Measurements from ENCODE around the gene TREML4.
"Not testable (repeated sequence)": the region's sequence is repeated elsewhere in the genome, so short reads cannot be mapped to it uniquely, and the experiment has no call there.

The TREML4 gene

DNA sequence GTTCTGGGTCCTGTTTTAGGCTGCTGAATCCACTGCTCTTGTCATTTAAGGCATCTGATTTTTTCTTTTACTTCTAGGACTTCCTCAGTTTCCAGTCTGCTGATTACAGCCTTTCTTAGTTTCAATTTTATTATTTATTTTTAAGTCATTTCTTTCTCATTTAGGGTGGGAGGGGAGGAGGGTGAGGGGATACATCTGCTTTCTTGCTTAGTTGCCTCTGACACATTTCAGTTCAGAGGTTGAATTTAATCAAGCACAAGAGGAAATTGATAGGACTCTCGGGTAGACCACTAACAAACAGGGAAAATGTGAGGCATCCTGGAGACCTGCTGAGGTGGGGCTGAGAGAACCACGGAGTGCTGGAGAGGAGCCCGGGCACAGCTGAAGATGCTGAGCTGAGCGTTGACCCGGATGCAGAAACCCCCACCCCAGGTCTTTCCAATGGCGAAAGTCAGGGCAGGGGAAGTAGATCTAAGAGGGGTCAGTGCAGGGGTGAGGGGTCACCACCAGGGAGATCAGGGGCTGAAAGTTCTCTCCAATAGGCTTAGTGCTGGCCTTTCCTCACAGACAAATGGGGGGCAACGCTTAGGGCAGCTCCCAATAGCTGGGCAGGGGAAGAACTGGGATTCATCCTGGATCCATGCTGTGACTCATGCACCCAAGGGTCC is 19.6 kb upstream of the TREML4 start:
- DNase-seq = no peak

GRCh38 chr6:41209547-41210320 is 18.4 kb upstream of the TREML4 start:
- DNase-seq = no peak

DNA sequence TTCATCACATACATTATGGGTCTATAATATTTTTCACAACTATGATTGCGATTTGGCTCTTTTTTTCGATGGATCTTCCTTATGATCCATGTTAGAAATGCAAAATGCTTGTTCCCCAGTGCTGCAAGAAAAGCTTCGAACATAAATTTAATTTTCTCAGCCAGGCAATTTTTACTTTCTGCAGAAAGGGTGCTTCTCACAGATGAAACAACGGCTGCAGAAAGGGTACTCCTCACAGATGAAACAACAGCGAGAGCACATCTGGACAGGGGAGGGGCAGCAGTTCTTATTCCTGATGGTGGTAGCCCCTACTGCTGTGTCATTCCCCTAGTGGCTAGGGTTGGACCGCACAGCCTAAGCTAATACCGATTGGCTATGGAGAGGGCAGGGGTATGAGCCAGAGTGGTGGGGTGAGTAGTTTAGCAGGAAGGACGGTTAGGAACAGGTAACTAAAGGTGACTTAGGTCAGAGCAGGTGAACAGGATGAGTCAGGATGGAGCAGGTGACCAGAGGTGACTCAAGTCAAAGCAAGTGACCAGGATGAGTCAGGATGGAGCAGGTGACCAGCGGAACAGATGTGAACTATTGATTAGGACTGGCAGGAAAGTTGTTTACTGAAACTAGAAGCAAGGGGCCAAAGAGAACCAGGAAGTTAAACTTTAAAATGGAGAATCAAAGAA is 13.4 kb upstream of the TREML4 start:
- DNase-seq = no peak

GRCh38 chr6:41215777-41216176 is 12.4 kb upstream of the TREML4 start:
- DNase-seq = no peak

GRCh38 chr6:41216616-41217015 is 11.5 kb upstream of the TREML4 start:
- DNase-seq = no peak

DNA sequence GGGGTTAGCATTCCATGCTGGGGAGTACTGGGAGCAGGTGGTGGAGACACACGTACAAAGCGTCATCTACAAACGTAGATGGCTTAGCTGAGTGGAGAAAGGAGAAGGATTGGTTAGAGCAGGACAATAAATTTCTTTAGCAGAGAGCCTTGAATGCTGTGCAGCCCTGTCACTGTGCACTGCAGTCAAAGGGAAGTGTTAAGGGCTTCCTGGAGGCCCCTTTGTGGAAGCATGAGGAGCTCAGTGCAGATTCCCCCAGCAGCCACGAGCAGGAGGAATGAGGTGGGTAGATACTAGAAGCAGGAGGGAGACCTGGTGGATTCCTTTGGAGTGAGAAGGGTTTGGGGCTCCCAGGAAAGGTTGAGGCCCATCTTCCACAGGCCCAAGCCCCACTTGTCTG is 6.1 kb upstream of the TREML4 start:
- no peak for DNase-seq

DNA sequence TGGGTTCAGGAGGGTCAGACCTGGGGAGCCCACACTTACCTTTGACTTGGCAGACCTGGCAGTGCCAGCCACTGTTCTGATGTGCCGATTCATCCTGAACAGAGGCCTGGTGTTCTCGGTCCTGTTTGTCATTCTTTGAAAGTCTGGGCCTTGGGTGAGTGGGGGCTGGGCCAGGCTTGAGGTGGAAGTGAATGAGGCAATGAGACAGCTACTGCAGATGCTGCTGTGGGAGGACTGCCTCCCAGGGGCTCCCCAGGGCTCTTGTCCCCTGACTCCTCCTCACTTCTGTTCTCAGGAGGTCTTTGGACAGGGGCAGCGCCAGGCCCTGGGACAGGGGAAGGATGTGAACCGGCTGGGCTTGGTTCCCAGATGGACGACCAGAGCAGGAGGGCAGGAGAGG is 5.6 kb upstream of the TREML4 start:
- DNase-seq = no peak

DNA sequence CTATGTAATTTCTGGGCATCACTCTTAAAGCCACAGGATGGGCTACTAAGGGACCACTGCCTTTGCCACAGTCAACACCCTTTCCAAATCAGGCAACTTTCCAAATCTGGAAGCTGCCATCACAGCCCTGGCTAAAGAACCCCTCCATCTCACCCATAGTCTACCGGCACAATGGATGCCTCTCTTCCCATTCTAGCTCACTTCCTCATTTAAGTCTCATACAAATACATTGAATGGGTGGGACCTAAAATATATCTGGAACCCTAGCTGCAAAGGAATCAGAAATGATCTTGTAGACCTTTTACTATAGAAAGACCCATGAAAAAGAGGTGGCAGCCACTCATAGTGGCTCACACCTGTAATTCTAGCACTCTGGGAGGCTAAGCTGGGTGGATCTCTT is 3.3 kb upstream of the TREML4 start:
- no peak for DNase-seq

DNA sequence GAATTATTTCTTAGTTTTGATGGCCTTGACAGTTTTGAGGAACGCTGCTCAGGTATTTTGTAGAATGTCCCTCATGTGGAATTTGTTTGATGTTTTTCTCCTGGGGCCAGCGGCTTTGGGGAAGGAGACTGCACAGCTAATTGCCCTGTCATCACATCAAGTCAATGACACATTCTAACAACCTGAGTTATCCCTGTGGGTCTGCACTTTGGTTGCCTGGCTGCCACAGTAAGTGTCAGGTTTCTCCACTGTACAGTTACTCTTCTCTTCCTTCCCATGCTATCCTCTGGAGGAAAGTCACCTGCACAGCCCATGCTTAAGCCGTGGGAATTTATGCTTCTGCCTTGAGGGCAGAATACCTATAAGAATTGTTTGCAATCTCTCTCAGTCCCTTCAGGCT is 1.4 kb upstream of the TREML4 start:
- no peak for DNase-seq

GRCh38 chr6:41228616-41229015 is 467 bp downstream of the TREML4 start:
- no peak for DNase-seq

DNA sequence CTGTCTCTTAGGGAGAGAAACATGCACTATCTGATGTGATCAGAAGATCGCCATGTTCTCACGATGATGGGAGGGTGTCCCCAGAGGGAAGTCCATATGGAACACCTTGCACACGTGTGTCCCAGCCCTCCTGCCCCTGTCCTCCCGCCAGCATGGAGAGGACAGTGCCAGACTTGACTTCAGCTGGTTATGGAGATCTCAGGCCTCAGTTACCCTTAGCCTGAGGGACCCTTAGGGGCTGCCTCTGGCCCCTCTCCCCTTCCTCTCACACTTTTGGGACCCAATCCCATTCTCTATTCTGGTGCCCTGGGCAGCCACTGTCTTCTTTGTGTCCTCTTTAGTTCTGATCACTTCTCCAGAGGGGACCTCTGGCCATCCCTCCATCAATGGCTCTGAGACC is 1.6 kb downstream of the TREML4 start:
- DNase-seq = no peak

DNA sequence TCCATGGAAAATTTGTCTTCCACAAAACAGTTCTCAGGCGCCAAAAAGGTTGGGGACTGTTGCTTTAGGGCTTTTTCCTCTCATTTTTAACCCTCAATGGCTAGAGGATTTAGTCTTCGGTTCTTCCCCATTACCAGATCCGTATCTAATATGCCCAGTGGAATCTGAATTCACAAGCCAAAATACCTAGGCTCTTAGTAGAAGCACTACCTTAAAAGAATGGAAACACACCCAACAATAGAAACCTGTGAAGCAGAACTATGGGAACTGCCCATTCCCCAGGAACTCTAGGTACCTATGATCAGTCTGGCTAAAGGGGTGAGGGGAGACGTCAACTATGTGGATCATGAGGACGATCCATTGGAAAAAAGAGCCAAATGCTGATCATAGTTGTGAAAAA is 3.1 kb downstream of the TREML4 start:
- DNase-seq = no peak

DNA sequence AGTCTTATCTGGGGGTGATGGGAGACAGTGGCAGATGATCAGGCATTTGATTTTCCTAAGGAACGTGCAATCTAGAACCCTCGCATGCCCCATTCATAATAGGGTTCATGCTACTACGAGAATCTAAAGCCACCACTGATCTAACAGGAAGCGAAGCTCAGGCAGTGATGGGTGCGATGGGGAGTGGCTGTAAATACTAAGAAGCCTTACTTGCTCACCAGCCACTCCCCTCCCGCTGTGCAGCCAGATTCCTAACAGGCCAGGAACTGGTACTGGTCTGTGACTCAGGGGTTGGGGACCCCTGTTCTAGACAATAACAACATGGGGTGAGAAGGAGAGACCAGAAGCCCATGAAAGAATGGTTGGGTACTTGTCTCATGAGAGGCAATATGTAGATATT is 4.5 kb downstream of the TREML4 start:
- no peak for DNase-seq

DNA sequence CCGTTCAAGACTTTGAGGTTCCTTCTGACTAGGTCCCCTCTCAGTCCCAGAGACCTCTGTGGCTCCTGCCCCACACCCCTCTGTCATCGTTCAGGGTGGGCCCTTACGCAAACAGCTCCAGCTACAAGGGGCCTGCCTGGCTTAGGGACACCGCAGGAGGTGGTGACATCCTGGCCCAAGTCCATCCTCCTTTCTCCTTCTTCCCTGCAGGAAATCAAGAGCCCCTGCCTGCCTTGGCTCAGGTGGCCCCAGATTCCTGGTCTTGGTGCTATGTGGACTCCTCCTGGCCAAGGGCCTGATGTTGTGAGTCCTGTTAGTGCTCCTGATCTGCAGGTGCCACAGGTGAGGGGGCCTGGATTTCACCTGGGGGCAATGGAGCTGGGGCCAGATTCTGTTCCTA is 8.1 kb downstream of the TREML4 start:
- DNase-seq = no peak

DNA sequence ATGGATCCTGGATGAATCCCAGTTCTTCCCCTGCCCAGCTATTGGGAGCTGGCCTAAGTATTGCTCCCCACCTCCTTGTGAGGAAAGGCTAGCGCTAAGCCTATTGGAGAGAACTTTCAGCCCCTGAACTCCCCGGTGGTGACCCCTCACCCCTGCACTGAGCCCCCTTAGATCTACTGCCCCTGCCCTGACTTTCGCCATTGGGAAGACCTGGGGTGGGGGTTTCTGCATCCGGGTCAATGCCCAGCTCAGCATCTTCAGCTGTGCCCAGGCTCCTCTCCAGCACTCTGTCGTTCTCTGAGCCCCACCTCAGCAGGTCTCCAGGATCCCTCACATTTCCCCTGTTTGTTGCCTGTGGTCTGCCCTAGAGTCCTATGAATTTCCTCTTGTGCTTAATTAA is 9.0 kb downstream of the TREML4 start:
- DNase-seq = no peak

GRCh38 chr6:41239467-41240159 is 11.5 kb downstream of the TREML4 start:
- no peak for DNase-seq

DNA sequence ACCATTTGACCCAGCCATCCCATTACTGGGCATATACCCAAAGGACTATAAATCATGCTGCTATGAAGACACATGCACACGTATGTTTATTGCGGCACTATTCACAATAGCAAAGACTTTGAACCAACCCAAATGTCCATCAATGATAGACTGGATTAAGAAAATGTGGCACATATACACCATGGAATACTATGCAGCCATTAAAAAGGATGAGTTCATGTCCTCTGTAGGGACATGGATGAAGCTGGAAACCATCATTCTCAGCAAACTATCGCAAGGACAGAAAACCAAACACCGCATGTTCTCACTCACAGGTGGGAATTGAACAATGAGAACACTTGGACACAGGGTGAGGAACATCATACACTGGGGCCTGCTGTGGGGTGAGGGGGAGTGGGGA is 18.4 kb downstream of the TREML4 start:
- not testable (repeated sequence) for DNase-seq

- DNase-seq = no peak
These were observed 19.2 kb downstream of the TREML4 start for GRCh38 chr6:41247288-41247865.

DNA sequence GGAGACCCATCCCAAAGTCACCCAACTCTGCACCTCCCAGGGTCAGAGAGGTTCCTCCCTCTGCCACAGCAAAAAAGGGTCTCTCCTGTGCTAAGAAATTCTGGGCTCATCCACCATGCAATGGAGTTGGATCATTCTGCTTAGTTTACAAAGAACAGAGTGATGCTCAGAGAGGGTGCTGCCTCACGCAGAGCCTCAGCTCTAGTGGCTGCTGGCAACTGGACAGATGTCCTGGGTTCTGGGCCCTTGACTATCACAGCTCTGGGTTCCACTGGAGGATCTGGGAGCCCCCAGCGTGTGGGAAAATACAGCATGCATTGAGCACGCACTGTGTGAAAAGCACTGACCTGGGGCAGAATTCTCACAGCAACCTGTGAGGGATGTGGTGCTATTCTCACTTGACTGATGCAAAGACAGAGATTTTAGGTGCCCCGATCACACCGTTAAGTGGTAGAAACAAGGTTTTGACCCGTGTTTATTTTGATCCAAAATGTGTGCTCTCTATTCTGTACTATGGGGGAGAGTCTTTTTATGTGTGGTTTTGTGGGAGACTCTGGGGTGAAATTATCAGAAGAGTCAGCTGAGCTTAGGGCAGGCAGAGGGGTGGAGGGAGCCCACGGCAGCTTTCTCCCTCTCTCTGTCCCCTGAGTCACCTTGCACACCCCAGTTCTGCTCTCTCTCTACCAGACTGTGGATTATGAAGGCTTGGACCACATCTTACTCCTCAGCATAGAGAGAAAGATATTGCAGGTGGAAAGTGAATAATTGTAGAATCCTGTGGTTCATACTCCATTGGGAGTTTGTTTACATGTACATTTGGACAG is 19.9 kb downstream of the TREML4 start:
- no peak for DNase-seq

GRCh38 chr6:41252401-41253169 is 24.4 kb downstream of the TREML4 start:
- no peak for DNase-seq

GRCh38 chr6:41255110-41255509 is 27.0 kb downstream of the TREML4 start:
- DNase-seq = no peak
